Measurements from ENCODE around the gene RPL15.
"Not testable (repeated sequence)": the region's sequence is repeated elsewhere in the genome, so short reads cannot be mapped to it uniquely, and the experiment has no call there.

Gene RPL15

GRCh38 chr3:23916886-23917678 lies at the start of gene RPL15, which contains the start of gene NKIRAS1:
Gene RPL15 (plus strand): TSS chr3:23917132. CDS start chr3:23917860, 728 bp downstream.
Gene NKIRAS1 (minus strand): TSS chr3:23916990. CDS start chr3:23910904, 6,086 bp downstream.
- DNase-seq, result peak; percentile 99

DNA sequence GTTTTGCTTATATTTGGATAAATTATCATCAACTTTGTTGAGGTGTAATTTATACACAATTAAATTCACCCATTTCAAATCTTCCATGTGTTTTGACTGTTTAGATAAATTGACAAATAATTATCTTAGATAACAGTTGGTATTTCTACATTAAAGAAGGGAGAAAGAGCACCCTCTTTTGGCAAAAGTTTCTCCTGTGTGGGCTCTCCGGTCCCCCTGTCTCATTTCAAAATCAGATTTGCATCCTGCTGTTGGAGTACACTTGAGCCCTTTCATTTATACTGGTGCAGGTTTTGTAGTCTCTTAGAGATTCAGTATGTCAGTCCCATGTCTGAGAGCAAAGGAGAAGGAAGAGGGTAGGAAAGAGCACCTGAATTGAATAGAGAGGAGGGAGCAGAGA lies 49.5 kb upstream of the RPL15 start:
- DNase-seq, result peak; percentile 27

GRCh38 chr3:23867838-23868237 lies 49.1 kb upstream of the RPL15 start:
- DNase-seq, result no peak

GRCh38 chr3:23869977-23870662 lies 46.8 kb upstream of the RPL15 start:
- DNase-seq, result no peak

GRCh38 chr3:23870663-23871043 lies 46.3 kb upstream of the RPL15 start:
- not testable (repeated sequence) for DNase-seq

GRCh38 chr3:23871361-23871760 lies 45.6 kb upstream of the RPL15 start:
- DNase-seq, result not testable (repeated sequence)

DNA sequence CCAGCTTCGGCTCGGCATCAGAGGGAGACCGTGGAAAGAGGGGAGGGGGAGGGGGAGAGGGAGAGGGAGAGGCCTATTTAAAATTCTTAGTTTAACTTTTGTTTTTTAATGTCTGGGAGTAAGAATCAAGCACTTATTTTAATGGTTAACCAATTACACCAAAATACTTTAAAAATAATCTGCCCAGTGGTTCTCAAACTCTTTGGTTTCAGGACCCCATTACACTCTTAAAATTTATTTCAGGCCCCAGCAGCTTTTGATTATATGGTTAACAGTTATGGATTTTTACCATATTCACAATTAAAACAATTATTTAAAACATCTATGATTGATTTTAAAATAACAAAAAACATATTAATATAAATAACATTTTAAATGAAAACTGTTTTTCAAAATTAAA lies 44.6 kb upstream of the RPL15 start:
- no peak for DNase-seq

DNA sequence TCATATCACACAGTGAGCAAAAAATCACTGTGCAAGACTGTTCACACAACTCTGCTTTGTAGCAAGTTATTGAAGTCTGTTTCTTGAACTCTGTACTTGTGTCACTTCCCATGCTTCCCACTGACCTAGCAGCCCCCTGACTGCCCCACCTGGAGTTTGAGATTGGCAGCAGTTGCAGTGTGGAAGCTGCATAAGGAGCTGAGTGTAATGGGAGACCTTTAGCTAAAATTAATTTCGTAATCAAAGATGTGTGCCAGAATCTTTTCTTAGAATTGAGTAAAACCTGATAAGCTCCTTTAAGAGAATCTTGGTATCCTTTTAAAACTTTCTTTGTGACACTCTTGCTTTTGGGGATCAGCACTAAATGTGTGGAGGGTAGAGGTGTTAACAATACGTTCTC lies 43.0 kb upstream of the RPL15 start:
- no peak for DNase-seq

DNA sequence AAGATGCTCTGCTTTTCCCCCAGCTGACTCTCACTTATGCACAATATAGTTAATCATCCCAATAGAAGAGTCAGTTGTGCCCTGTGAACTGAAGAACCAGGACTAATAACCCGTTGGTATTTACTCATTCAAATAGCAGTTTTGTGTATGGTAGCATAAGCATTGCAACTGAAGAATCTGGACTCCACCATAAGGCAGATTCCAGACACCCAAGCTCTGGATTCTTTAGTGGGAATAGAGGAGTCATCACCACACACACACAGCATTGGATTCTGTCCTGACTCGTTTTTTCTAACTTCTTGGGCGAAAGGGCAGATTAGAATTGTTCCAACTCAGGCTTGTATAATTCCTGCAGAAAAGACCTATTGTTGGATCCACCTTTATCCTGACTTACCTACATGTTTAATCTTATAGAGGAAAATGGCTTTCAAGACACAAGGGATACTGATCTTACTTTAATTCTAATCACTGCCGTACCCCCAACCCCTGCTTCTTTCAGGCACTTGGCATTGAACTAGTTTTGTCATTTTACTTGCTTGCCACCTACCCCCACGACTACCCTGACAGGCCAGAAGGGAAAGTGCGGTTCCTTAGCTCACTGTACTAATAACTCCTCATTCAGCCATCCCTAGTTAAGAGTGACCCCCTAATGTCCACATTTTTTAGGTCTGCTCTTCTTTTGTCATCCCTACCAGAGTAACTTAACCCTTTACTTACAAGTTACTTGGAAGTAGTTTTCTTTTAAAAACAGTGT lies 42.4 kb upstream of the RPL15 start:
- DNase-seq, result no peak

GRCh38 chr3:23875113-23875725 lies 41.7 kb upstream of the RPL15 start:
- DNase-seq, result no peak

DNA sequence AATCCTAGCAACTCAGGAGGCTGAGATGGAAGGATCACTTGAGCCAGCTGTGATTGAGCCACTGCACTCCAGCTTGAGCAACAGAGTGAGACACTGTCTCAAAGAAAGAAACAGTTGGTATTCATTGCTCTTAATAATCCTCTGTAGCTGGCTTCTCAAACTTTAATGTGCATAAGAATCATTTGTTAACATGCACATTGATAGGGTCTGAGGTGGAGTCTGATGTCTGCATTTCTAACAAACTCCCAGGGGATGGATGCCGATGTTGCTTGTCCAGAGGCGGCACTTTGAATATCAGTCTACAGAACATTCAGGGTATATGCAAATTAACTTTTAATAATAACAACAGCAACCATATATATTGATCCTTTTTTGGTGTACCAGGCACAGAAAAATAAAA lies 40.0 kb upstream of the RPL15 start:
- no peak for DNase-seq

DNA sequence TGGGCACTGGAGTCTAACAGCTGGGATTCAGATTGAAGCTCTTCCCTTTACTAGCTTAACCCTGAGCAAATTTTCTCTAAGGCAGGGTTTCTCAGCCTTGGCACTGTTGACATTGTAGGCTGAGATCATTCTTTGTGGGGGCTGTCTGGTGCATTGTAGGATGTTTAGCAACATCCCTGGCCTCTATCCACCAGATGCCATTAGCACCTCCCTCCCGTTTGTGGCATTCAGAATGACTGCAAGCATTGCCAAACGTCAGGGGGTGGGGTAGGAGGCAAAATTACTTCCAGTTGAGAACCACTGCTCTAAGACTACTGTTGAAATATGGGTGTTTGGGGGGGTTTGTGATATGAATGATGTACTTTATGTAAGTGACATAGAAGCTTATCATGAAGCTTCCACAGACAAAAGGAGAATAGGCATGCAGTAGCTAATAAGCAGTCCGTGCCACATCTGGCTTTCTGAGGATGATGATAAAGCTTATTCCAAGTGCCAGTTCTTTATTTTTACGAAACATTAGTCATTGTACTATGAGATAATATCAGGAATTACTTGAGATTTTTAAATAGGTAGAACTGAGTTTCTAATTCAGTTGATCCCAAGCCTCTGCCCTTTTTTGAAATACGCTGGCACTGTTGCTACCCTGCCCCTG lies 39.5 kb upstream of the RPL15 start:
- DNase-seq, result peak; percentile 88

DNA sequence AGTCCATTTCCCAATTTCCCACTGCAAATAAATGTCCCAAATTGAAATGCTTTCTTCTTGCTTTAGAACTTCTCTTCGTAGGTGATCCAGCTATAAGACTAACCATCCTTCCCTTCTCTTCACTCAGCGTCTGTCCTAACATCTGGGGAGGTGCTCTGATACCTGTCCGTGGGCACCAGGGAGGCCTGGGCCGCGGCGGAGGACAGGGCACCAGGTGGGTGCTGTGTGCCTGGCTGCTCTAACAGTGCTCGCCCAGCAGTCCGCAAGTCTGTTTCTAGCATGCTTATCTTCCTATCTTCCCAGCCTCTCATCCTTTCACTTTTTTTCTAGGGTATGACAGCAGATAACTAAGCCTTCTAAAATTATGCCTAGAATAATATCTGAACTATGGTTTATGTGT lies 37.4 kb upstream of the RPL15 start:
- no peak for DNase-seq

DNA sequence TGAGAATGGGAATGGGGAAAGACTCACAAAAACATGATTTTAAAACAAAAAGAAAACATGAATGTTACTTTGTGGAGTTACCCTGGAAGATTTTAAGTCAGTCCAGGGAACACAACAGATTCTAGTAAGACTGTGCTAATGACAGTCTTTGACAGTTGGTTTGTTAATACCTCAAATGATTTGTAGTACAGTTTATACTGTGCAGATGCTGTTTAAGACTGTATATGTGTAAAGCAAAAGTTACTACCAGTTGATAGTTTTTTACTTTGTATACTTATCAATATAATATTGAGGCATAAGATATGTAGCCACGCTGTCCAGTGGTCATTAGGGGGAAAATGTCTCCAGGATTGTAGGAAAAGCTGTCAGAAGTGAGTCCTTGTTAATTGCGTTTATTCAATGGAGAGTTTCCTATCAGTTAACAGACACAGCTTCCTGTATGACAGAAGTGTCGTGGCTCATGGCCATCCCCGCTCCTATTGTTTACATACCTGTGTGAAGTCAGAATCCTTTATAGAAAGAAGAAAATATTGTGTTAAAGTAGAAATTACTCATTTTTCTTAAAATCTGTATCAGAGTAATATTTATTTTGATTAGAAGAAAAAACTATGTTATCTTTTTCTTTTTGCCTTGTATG lies 36.1 kb upstream of the RPL15 start:
- DNase-seq, result peak; percentile 32

DNA sequence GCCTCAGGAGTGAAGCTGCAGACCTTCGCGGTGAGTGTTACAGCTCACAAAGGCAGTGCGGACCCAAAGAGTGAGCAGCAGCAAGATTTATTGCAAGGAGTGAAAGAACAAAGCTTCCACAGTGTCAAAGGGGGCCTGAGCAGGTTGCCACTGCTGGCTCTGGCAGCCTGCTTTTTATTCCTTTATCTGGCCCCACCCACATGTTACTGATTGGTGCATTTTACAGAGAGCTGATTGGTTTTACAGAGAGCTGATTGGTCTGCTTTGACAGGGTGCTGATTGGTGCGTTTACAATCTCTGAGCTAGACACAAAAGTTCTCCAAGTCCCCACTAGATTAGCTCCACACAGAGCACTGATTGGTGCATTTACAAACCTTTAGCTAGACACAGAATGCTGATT lies 34.9 kb upstream of the RPL15 start:
- DNase-seq, result peak; percentile 39

- no peak for DNase-seq
Observed at GRCh38 chr3:23882487-23882918, 34.4 kb upstream of the RPL15 start.

DNA sequence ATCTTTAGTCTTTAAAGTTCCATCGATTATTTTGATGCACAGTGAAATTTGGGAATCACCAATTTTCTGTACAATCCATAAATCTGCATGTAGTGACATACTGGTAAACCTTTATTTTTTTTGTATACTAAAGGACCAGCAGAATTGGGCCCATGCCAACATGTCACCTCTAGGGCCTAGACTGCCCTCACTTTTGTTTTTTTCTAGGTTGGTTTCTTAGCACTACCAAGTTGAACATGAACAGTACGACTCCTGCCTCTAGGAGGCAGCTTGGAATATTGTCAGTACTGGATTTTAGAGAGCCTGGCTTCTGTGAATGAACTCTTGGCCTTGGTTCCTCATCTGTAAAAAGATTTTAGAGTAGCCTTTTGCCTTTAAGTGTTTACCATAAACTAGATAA lies 32.5 kb upstream of the RPL15 start:
- peak; percentile 44 for DNase-seq

DNA sequence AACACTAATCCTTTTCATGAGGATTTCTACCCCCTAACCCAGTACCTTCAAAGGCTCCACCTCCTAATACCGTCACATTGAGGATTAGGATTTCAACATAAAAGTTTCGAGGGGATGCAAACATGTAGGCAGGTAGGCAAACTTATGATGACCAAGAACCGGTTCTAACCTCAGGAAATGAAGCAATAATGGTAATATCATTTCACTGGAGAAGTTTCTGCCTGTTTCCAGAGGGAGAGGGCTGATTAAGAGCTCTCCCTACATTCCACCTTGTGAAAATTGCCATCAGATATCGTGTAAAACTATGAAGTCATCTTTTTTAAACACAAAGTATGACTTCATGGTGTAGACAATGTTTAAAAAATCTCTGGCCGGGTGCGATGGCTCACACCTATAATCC lies 31.7 kb upstream of the RPL15 start:
- no peak for DNase-seq

- DNase-seq, result no peak
Observed at GRCh38 chr3:23886311-23886710, 30.6 kb upstream of the RPL15 start.

- peak; percentile 70 for DNase-seq
Observed at GRCh38 chr3:23888617-23889228, 28.2 kb upstream of the RPL15 start.

- DNase-seq, result no peak
Observed at GRCh38 chr3:23889386-23889785, 27.5 kb upstream of the RPL15 start.

DNA sequence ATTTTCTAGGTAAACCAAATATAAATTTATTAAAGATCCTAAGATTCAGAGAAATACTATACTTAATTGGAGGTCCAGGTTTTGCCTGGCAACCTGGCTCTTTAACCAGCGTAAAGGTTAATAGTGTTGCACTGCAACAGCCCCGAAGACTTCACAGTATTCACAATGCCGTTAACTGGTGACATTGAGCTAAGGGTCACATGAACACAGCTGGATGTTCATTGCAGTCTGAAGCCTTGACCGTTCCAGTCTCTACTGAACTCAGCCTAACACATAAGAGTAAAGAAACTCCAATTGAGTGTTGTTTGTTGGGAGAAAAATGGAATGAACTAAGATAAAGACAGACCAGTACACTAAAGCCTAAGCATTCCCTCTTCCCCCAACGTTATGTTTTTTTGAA lies 27.0 kb upstream of the RPL15 start:
- DNase-seq, result no peak
